SK-MEL-5 (cell line): Measurements from ENCODE around the gene ITGA8. TPM values are rescaled to one million over a fixed set of nuclear protein-coding genes. Genes with fewer than 3 reads are reported as not detected.
A peak's percentile ranks its signal among the peaks of the same experiment; 100 is the strongest.
"Not testable (repeated sequence)": the region's sequence is repeated elsewhere in the genome, so short reads cannot be mapped to it uniquely, and the experiment has no call there.

ENCODE experiments used
- DNase-seq: peaks from one replicate; pipeline ENCODE4 v3.0.0-alpha.2; 2016; ENCODE audit warnings: low read depth, low spot score
- in situ Hi-C: cut with HindIII; loops from 2 replicates; pipeline ENCODE4 v1.10.0; 2016; ENCODE audit warnings: low sequenced_read_pairs, high pct_unique_total_duplicates, low pct_unique_long_range_greater_than_20kb
- total RNA-seq: library from RNA; depleted of rRNA; stranded (reverse); fragments of >200 nt; shearing (Covaris generic); gene quantifications from 2 replicates; pipeline ENCODE4 v1.2.3, GENCODE V29; 2014

ITGA8 gene
- total RNA-seq, 1 experiment from 2014 or later = not detected

DNA sequence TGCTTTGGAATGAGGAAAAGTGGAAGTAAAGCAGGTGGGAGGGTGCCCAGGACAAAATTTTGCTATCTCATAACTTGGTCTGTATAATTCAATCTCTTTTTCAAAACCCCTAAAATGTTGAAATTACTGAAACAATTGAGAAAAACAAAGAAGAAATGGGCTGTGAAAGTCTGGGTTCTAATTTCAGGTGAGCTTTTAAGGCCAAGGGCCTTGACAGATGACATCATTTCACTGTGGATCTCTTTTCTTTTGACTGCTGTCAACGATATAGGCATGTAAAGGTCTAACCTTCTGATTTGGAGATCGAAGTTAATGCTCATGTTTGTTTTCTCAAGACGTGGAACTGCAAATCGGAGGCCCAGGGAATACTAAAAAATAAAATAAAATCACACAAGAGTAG lies 127.8 kb downstream of the ITGA8 start:
- no peak for DNase-seq
- in situ Hi-C loops = no loop called here

DNA sequence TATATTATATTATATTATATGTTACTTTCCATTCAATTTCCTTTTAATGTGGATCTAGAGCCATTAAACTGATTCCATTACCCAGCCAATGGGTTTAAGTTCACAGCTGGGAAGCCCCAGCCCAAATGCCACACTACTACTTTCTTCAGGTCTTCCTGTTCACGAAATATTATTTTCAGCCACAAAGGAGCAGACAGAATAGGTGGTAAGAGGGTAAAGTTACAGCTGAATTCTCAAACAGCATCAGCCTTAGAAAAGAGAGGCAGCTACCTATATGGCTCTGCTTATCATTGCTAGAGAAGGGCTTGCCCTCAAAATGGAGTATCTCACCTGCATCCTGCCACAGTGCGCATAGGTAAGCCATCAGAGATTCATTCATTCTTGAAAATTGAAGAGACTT lies 128.3 kb downstream of the ITGA8 start:
- in situ Hi-C loops = no loop called here

DNA sequence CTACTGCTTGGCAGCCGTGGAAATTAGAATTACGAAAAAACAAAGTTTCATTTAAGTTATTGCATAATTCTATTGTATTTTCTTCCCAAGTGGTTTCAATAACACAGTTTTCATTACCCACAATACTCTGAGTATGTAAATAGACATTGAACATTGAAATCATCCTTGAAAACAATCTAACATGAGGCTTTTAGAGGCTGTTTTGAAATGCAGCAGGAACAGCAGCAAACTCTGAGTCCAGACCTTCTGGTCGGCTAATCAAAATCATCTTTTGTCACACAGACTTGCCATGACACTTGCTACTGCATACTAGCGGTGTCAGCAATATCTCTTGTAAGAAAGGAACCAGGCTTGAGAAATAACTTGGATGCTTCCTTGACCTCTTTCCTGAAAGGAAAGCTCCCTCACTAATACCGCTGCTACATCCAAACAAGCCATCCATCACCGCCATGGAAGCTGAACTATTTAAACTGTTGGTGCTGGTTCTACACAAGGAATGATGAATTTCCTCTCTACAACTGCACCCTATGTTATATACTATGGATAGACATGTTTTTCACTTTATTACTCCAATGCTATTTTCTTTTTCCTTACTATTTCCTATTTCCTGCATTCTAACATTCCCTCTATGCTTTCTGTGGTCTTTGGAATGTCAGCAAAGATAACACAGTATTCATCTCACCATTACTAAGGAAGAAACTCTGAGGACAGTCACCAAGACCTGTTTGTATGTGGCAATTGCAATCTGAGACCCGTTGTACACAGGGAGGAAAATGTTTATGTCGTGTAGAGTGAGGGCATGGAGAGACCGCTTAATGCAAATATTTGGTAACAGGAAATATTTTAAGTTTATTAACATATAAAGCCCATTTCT lies 130.8 kb downstream of the ITGA8 start:
- no peak for DNase-seq
- in situ Hi-C loops = no loop called here

More for the DNA sequence above, 128.3 kb downstream of the ITGA8 start:
- DNase-seq = no peak

DNA sequence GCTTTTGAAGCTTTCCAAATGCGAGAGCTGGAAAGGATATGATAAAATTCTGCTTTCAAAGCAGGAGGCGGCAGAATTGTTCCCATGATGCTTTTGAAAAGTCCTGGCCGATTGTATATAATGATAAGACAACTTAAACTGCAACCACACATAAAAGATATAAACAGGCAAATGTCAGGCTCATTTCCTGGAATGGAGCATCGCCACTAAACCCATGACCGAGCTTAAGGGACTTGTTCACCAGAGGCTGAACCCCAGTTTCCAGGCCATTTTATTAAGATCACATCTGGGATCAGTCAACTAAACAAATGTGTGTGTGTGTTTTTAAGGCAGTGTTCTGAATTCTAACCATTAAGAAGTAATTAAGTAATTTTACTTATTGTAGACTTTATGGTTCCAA lies 131.6 kb downstream of the ITGA8 start:
- no peak for DNase-seq
- in situ Hi-C loops = no loop called here

DNA sequence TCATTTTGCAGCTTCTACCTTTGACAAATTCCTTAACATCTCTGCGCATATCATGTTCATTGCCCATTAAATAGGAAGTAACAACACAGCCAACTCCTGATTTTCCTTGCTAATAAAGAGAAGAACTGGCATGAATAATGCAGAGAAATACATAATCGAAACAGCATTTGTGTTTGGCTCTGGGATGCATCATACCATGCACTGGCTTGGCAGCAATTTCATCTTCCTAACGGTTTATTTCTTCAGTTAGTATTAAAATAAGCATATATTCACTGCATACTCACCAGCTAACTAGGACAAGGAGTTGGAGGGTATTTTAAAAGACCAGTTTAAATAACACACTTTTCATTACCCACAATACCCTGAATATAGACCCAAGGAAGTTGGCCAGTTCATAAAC lies 132.5 kb downstream of the ITGA8 start:
- no peak for DNase-seq
- in situ Hi-C loops = no loop called here

DNA sequence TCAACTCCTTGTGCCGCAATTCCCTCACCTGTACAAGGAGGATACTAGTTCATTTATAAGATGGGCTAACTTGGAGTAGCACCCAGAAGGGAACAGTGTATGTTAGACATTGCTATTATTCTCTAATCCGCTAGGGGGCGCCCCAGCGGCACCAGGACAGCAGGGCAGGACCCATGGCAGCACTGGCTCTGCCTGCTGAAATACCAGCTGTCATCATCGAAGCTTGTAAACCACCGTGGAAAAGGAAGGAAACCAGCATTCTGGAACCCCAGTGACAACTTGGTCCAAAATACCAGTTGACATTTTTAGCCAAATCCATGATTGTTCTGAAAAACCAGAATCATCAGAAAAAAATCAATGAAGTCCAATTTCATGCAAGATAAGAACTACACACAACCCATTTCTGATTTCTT lies 134.4 kb downstream of the ITGA8 start:
- in situ Hi-C loops = no loop called here
- DNase-seq = peak; percentile 67

DNA sequence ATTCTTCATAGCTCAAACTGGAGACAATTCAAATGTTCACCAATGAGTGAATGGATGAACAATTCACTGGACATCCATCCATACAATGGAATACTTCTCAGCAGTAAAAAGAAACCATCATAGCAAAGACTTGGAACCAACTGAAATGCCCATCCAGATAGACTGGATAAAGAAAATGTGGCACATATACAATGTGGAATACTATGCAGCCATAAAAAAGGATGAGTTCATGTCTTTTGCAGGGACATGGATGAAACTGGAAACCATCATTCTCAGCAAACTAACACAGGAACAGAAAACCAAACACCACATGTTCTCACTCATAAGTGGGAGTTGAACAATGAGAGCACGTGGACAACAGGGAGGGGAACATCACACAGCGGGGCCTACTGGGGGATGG lies 136.8 kb downstream of the ITGA8 start:
- DNase-seq, in situ Hi-C loops: not testable (repeated sequence)

DNA sequence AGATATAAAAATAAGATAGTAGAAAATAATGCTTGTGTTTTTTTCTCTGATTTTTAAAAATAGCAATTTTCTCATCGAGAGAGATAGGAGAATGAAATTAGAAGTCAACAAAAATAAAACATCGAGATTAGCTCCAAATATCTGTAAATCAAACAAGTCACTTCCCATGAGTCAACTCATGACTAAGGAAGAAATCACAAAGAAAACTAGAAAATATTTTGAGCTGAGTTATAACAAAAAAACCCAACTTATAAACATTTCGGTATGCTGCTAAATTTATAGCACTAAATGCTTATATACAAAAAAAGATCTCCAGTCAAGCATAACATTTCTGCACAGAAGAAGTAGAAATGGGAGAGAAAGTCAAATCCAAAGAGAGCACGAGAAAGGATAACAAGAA lies 140.1 kb downstream of the ITGA8 start:
- no peak for DNase-seq
- in situ Hi-C loops = no loop called here

DNA sequence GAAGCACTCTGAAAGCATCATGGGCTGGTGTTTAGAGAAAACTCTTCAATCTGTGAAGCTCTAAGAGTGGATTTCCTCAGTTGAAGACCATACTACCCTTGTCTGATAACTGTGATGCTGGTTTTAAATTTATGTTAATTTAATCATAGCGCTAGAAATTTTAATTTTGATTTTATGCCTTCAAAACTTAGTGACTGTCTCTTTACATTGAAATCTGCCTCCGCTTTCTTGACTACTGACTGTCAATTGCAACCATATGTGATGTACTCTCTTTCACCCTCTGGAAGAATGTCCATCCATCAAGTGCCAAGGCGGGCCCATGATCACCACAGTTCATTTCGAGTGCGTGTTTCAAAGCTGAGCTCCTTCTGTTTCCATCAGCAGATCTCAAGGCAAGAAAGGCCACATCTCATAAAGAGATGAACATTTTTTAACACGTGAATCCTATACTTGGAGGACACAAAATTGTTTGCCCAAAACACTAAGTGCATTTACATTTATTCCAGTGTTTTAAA lies 147.1 kb downstream of the ITGA8 start:
- in situ Hi-C loops = no loop called here

DNA sequence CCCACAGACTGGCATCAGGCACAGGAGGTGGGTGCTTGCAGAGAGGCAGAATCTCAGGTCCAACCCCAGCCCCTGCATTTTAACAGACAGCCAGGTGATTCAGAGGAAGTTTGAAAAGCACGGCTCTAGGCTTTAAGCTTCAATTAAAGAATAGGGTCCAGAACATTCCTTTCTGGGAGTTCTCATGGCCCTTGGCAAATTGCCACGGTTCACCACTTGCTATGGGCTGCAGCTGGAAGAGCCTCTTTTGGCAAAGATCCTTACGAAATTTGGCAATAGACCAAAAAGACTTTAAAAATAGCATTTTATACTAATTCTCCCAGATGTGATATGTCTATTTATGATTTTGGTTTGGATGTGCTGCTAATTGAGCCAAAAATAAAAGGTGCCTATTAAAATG lies 148.1 kb downstream of the ITGA8 start:
- in situ Hi-C loops = no loop called here
- DNase-seq = no peak

More for the DNA sequence above, 147.1 kb downstream of the ITGA8 start:
- no peak for DNase-seq

DNA sequence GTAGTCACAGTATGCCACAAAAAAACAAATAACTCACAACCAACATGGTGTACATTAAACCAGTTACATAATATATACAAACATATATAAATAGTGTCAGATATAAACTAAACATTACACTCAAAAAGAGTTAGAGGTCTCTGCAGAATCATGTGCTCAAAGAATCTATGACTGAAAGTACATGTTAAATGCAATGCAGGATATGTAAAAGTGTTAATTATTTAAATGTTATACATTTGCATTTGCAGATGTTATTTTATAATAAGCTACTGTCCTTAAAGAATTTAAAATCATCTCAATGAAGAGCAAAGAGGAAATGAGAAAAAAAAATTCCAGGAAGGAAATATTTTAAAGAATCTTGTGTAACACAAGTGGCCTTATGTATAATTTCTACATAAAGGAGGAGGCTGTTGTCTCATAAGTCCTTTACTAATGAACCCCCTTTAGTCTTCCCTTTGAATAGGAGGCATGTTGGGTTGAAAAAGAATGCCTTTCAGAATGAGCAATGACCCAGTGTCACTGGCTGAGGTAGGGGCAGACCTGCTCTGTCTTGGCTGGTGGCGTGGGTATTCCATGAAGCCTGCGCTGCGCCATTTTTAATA lies 148.9 kb downstream of the ITGA8 start:
- in situ Hi-C loops = no loop called here
- DNase-seq = no peak

DNA sequence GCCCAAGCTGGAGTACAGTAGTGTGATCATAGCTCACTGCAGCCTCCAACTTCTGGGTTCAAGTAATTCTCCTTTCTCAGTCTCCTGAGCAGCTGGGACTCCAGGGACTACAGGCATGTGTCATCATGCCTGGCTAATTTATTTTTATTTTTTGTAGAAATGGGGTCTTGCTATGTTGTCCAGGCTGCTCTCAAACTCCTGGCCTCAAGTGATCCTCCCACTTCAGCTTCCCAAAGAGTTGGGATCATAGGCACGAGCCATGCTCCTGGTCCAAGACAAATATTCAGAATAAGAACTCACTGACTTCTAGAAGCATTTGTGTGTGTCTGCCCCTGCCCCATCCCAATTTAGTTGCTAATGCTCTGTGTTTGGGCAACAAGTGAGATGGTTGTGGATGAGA lies 151.8 kb downstream of the ITGA8 start:
- in situ Hi-C loops = no loop called here
- DNase-seq = no peak

DNA sequence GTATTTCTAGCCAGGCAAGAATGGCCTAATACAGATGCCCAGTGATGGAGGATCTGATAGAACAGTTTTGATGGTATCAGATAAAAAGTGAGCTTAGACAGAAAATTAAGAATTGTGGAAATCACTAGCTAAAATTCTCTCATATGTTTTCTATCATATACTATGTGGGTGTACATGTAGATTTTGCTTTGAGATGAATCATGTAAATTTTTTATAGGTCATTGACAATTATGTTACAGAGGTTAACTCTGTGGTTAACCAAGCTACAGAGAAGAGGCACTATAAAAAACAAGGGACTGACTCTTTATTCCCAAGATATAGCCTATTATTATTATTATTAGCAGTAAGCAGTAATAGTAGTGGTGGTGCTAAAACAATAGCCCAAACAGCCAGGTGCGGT lies 156.5 kb downstream of the ITGA8 start:
- no peak for DNase-seq
- in situ Hi-C loops = no loop called here

DNA sequence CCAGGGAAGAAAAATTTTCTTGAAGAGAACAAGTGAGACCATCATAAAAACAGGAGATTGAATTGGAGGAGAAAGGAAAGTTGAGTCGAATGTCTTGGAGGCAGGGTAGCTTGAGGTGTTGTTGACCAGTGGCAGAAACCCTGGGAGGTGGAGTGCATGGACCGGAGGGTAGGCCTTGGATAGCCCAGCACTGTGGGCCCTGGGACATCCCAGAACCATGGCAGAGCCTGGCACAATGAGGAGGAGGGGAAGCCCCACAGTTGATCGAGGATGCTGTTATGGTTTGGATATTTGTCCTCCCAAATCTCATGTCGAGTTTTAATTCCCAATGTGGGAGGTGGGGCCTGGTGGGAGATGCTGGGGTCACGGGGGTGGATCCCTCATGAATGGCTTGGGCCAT lies 157.1 kb downstream of the ITGA8 start:
- in situ Hi-C loops = no loop called here
- no peak for DNase-seq

DNA sequence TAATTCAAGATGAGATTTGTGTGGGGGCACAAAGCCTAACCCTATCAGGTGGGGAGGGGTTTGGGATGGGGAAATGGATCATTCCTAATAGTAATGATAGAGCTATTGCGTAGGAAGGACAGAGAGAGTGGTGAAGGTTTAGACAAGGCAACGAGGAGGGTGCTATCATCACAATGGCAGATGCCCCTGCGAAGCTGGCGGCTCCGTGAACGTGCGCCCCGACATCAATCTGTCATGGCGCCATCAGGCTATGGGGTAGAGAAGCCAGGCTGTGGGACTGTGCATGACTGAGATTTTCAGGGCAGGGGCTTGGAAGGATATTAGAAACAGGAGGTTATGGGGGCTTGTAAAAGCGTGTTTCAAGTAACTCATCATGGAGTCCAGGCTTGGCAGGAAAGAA lies 157.6 kb downstream of the ITGA8 start:
- no peak for DNase-seq
- in situ Hi-C loops = no loop called here

DNA sequence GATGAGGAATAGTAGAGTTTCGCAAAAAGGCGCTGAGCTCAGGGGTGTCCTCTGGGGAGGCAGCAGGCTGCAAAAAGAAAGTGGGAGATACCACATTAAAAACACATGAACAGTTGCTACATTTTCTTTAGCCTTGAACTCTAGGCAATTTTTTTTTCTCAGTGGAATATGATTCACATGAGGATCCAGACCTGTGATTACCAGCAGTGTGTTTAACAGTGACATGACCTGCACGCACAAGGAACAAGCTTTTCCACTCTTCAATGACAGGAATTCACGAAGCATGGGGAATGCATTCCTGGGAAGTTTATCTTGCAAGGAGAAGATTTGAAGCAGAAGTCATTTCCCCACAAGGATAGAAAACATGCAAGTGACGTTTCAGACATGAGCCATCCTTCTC lies 161.6 kb downstream of the ITGA8 start:
- no peak for DNase-seq

DNA sequence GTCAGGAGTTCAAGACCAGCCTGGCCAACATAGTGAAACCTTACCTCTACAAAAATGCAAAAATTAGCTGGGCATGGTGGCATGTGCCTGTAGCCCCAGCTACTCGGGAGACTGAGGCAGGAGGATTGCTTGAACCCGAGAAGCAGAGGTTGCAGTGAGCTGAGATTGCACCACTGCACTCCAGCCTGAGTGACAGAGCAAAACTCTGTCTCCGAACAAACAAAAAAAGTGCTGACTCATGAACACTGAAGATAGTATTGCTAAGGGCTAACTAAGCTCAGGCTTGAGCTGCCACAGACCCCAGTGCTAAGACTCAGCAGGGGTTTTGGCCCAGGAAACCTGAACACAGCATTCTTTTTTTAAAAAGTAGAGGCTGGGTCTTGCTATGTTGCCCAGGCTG lies 162.6 kb downstream of the ITGA8 start:
- DNase-seq, in situ Hi-C loops: not testable (repeated sequence)

More for the DNA sequence above, 161.6 kb downstream of the ITGA8 start:
- in situ Hi-C loops = no loop called here

DNA sequence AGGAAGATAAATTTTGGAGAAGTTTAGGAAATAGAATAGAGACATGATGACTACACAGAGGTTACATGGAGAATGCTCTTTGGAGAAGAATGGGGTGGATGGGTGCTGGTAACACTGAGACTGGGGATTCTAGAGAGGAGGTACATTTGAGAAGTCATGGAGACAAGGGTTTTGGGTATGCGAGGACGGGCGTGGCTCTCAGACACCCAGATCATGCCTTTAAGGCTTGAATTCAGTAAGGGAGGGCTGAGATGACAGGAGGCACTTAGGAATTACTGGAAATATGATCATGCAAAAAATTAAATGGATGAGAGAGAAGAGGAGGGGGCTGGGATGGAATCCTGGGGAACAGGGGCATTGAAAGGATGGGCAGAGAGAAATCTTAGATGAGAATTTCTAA lies 168.8 kb downstream of the ITGA8 start:
- no peak for DNase-seq
- in situ Hi-C loops = no loop called here

DNA sequence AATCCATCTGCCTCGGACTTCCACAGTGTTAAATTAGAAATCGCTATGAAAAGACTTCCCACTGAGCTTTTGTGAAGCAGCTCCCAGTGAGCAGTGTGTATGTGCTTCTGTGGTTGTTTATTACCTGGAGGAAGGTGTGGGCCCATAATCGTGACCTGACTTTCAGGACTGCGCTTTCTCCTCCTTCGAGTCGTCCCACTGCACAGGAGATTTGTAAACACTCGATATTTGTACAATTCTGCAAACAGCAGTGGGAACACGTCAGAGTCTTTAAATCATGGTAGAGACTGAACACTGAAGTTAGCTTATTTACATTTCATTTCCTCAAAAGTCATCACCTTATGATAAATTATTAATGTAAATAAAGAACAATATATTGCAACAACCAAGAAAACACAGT lies 171.4 kb downstream of the ITGA8 start:
- DNase-seq = no peak
- in situ Hi-C loops = no loop called here
